Neural crest cell (in vitro differentiated cells): ENCODE data around the gene DGCR8. TPM values are rescaled to one million over a fixed set of nuclear protein-coding genes. Genes with fewer than 3 reads are reported as not detected.

Experiments
- DNase-seq: peaks from one replicate; pipeline ENCODE4 v3.0.0; 2021; ENCODE audit warnings: low read depth, mixed read lengths, low spot score
- H3K27ac Mint-ChIP-seq: one replicate; pipeline ENCODE4 v1.8.0; 2021; ENCODE audit warnings: mild to moderate bottlenecking, mixed read lengths; ENCODE audit not compliant: unreplicated experiment
- H3K27me3 Mint-ChIP-seq: 2 replicates; pipeline ENCODE4 v1.8.0; 2021; ENCODE audit warnings: low read depth, mild to moderate bottlenecking, mixed read lengths
- H3K36me3 Mint-ChIP-seq: 2 replicates; pipeline ENCODE4 v1.8.0; 2021; ENCODE audit warnings: low read depth, mild to moderate bottlenecking, mixed read lengths
- H3K4me1 Mint-ChIP-seq: 2 replicates; pipeline ENCODE4 v1.8.0; 2021; ENCODE audit warnings: mixed read lengths
- H3K4me3 Mint-ChIP-seq: one replicate; pipeline ENCODE4 v1.8.0; 2021; ENCODE audit warnings: mild to moderate bottlenecking, mixed read lengths
- H3K9me3 Mint-ChIP-seq: 2 replicates; pipeline ENCODE4 v1.8.0; 2021; ENCODE audit warnings: mixed read lengths
- CTCF ChIP-seq: fragments of 200-600 bp; sonication (generic); conservative IDR thresholded peaks from 2 replicates; pipeline ENCODE4 v1.5.0; 2021; ENCODE audit warnings: antibody characterized with exemption, mild to moderate bottlenecking
- total RNA-seq: library from RNA; stranded (reverse); gene quantifications from 2 replicates; pipeline ENCODE4 v1.2.1, GENCODE V29; 2021

The DGCR8 gene
- total RNA-seq, 1 donor from 2014 or later, result 86.5 TPM

- Mint-ChIP-seq H3K4me1 (peaks cover 3% of the 10 kb centered on the region), H3K27ac (peak overlapping the region; percentile 57), H3K9me3 (no peaks in the 10 kb centered on the region), H3K36me3 (no peaks in the 10 kb centered on the region), H3K27me3 (no peaks in the 10 kb centered on the region), H3K4me3 (no peak overlapping the region)
- no peak for TF ChIP-seq CTCF
- no peak for DNase-seq
Measured at GRCh38 chr22:20139391-20140106, 59.5 kb downstream of the DGCR8 start.

- no peaks in the 10 kb centered on the region for H3K9me3 Mint-ChIP-seq
- no peak for TF ChIP-seq CTCF
- H3K27ac Mint-ChIP-seq, result no peak overlapping the region
- no peak for DNase-seq
- peaks cover 3% of the 10 kb centered on the region for H3K4me1 Mint-ChIP-seq
- H3K36me3 Mint-ChIP-seq, result no peaks in the 10 kb centered on the region
- no peak overlapping the region for H3K4me3 Mint-ChIP-seq
- no peaks in the 10 kb centered on the region for H3K27me3 Mint-ChIP-seq
Measured at GRCh38 chr22:20140107-20140445, 60.0 kb downstream of the DGCR8 start.

GRCh38 chr22:20140521-20140964 lies 60.5 kb downstream of the DGCR8 start:
- no peak for DNase-seq
- Mint-ChIP-seq H3K27me3 (no peaks in the 10 kb centered on the region), H3K36me3 (no peaks in the 10 kb centered on the region), H3K4me3 (no peak overlapping the region), H3K9me3 (no peaks in the 10 kb centered on the region), H3K27ac (no peak overlapping the region), H3K4me1 (peaks cover 3% of the 10 kb centered on the region)
- no peak for TF ChIP-seq CTCF

- no peak for DNase-seq
- no peak overlapping the region for H3K27ac Mint-ChIP-seq
- H3K36me3 Mint-ChIP-seq, result no peaks in the 10 kb centered on the region
- TF ChIP-seq CTCF, result no peak
- no peak overlapping the region for H3K4me3 Mint-ChIP-seq
- H3K27me3 Mint-ChIP-seq, result no peaks in the 10 kb centered on the region
- peaks cover under 1% of the 10 kb centered on the region for H3K4me1 Mint-ChIP-seq
- H3K9me3 Mint-ChIP-seq, result no peaks in the 10 kb centered on the region
Measured at GRCh38 chr22:20141186-20142077, 61.4 kb downstream of the DGCR8 start.

GRCh38 chr22:20142711-20143621 lies 62.9 kb downstream of the DGCR8 start:
- Mint-ChIP-seq H3K27me3 (no peaks in the 10 kb centered on the region), H3K36me3 (no peaks in the 10 kb centered on the region), H3K4me3 (no peak overlapping the region), H3K4me1 (no peaks in the 10 kb centered on the region), H3K9me3 (no peaks in the 10 kb centered on the region), H3K27ac (no peak overlapping the region)
- no peak for TF ChIP-seq CTCF
- DNase-seq, result no peak
